Heart left ventricle (tissue), 13 donors: Measurements from ENCODE around the gene RAB1B.

Experiments used
- CTCF ChIP-seq, 12 donors: fragments of 200-600 bp; sonication (generic) in 4 of 12; IDR thresholded peaks; one replicate each; pipeline versions ENCODE4 v1.5.0 to v1.8.0; 2018 to 2022; ENCODE audit warnings: antibody characterized with exemption in 12 of 12, mild to moderate bottlenecking in 5 of 12
- POLR2A ChIP-seq, 2 donors: fragments of 450-650 bp; IDR thresholded peaks; one replicate each; pipeline ENCODE4 v1.6.1; 2017; ENCODE audit warnings: antibody characterized with exemption in 2 of 2, mild to moderate bottlenecking in 2 of 2, moderate library complexity in 2 of 2
- donor health status: ischemic (EF 13 %, LVEDD 7.1; RV severe dilation, severe dysfunction).
- donor health status: DM: no; HTN: yes; CAD: no.
- donor health status: DM: no; HTN: no; CAD: no.
- donor health status: ischemic (EF 25% LVEDD 6.9; RV normal size, moderate dysfunction).
- donor health status: ischemic (EF 25% LVEDD 5.7; RV mildly dilated, moderate dysfunction).
- donor health status: ischemic (EF 35%, LVEDD 5.7; RV mildly dilated, moderate dysfunction).
- donor health status: nonischemic (EF 11% LVEDD 7.7; RV severe dilation, severe dysfunction).
- donor health status: DM: yes; HTN: yes; CAD: no.
- donor health status: PGD.
- donor health status: ischemic (EF 29% LVEDD 5.4; RV normal size, mild dysfunction).
- donor health status: nonischemic (EF 23%, LVEDD 6.1; RV moderate dilation, normal function).

- no peak for TF ChIP-seq CTCF (IDR thresholded peaks at IDR 0.05)
- no peak for TF ChIP-seq POLR2A (IDR thresholded peaks at IDR 0.05)
Observed at GRCh38 chr11:66293352-66293751, 24.9 kb downstream of the RAB1B start.
